Measurements from ENCODE around the gene CREG1. TPM values are rescaled to one million over a fixed set of nuclear protein-coding genes. Genes with fewer than 3 reads are reported as not detected.
"Not testable (repeated sequence)": the region's sequence is repeated elsewhere in the genome, so short reads cannot be mapped to it uniquely, and the experiment has no call there.

CREG1 gene
- total RNA-seq, 2 experiments from 2014 or later: 9.7 to 10.0 TPM

DNA sequence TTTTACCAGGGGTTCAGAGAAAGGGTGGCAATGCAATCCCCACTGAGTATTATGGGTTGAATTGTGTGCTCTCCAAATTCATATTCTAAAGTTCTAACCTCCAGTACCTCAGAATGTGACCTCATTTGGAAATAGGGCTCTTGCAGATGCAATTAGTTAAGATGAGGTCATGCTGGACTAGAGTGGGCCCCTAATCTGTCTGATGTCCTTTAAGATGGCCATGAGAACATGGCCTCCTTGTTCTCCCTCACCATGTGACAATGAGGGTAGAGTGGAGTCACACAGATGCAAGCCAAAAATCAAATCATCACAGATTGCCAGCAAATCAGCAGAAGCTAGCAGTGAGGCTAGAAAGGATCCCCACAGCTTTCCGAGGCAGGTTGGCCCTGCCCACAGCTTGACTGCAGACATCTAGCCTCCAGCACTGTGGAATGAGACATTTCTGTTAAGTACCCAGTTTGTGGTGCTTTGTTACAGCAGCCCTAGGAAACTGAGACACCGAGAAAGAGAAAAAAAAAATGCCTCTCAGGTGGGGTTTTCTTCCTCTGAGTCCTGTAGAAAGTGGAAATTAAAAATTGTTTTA, 25.5 kb upstream of the CREG1 start:
- CTCF ChIA-PET: interaction anchor here (1.4 kb wide), 1 partner anchor 109 kb away, joined by 6 read pairs; no protein-coding TSS in a partner anchor
- intact Hi-C loops (cut with micrococcal nuclease): no loop called here
- peaks cover 12% of the 10 kb centered on the region for H3K27me3 Mint-ChIP-seq

DNA sequence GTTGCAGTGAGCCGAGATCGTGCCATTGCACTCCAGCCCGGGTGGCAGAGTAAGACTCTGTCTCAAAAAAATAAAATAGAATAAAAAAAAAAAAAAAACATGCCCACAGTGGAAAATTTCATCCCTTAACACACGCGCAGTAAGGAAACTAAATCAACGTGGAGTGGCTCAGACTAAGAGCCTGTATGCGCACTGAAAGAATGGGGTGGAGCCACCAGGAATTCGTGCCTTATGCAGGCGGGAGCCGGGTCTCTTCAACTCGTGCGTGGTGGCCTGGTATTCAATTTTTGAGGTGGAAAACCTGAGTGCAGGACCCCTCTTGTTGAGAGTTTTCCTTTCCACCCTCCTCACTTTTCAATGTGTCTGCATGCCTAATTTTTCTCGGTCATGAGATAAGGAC, 22.1 kb upstream of the CREG1 start:
- no peak for DNase-seq
- Mint-ChIP-seq H3K4me3 (no peak overlapping the region), H3K9me3 (no peaks in the 10 kb centered on the region), H3K27ac (no peak overlapping the region), H3K4me1 (ENCODE audit: low read depth) (no peaks in the 10 kb centered on the region), H3K27me3 (peaks cover 12% of the 10 kb centered on the region), H3K36me3 (ENCODE audit: low read depth) (no peaks in the 10 kb centered on the region)
- POLR2A ChIA-PET: interaction anchor here (1.1 kb wide), 1 partner anchor 98 kb away, joined by 3 read pairs; no protein-coding TSS in a partner anchor
- CTCF ChIA-PET: interaction anchor here (1.1 to 1.4 kb wide), 2 partner anchors 20 to 112 kb away, joined by 3 to 6 read pairs; no protein-coding TSS in a partner anchor
- no peak for ATAC-seq
- TF ChIP-seq, protein P1, sequence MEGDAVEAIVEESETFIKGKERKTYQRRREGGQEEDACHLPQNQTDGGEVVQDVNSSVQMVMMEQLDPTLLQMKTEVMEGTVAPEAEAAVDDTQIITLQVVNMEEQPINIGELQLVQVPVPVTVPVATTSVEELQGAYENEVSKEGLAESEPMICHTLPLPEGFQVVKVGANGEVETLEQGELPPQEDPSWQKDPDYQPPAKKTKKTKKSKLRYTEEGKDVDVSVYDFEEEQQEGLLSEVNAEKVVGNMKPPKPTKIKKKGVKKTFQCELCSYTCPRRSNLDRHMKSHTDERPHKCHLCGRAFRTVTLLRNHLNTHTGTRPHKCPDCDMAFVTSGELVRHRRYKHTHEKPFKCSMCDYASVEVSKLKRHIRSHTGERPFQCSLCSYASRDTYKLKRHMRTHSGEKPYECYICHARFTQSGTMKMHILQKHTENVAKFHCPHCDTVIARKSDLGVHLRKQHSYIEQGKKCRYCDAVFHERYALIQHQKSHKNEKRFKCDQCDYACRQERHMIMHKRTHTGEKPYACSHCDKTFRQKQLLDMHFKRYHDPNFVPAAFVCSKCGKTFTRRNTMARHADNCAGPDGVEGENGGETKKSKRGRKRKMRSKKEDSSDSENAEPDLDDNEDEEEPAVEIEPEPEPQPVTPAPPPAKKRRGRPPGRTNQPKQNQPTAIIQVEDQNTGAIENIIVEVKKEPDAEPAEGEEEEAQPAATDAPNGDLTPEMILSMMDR (IDR thresholded peaks at IDR 0.05): no peak
- intact Hi-C loops (cut with micrococcal nuclease): no loop called here

More for the DNA sequence above, 25.5 kb upstream of the CREG1 start:
- no peaks in the 10 kb centered on the region for H3K4me1 Mint-ChIP-seq (ENCODE audit: low read depth)
- no peak for ATAC-seq
- no peaks in the 10 kb centered on the region for H3K36me3 Mint-ChIP-seq (ENCODE audit: low read depth)
- TF ChIP-seq, protein P1 (IDR thresholded peaks at IDR 0.05): no peak
- POLR2A ChIA-PET: no interaction called here
- H3K4me3 Mint-ChIP-seq: no peak overlapping the region
- no peak overlapping the region for H3K27ac Mint-ChIP-seq
- no peaks in the 10 kb centered on the region for H3K9me3 Mint-ChIP-seq
- no peak for DNase-seq

DNA sequence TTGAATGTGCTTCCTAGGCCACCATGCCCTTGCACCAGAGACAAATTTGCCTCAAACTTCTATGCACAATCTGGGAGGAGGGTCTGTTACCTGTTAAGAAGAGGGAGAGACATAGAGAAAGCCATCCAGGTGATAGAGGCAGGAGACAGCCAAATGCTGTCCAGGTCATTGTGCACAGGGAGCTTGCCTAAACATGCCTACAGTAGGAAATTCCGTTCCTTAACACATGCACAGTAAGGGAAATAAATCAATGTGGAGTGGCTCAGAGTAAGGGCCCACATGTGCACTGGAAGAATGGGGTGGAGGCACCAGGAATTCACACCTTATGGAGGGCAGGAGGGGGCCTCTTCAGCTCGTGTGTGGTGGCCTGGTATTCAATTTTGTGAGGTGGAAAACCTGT, 19.5 kb upstream of the CREG1 start:
- Mint-ChIP-seq H3K27ac (no peak overlapping the region), H3K4me1 (ENCODE audit: low read depth) (no peaks in the 10 kb centered on the region), H3K36me3 (ENCODE audit: low read depth) (no peaks in the 10 kb centered on the region), H3K27me3 (peaks cover 10% of the 10 kb centered on the region), H3K4me3 (no peak overlapping the region), H3K9me3 (no peaks in the 10 kb centered on the region)
- intact Hi-C loops (cut with micrococcal nuclease): no loop called here
- ATAC-seq (no peak), DNase-seq (no peak)
- POLR2A ChIA-PET: interaction anchor here (1.2 kb wide), 1 partner anchor 70 kb away, joined by 3 read pairs; no protein-coding TSS in a partner anchor
- CTCF ChIA-PET: interaction anchor here (1.1 to 1.9 kb wide), 6 partner anchors 9 to 115 kb away, joined by 3 to 9 read pairs (median 4); no protein-coding TSS in a partner anchor
- TF ChIP-seq, protein P1 (IDR thresholded peaks at IDR 0.05): no peak

DNA sequence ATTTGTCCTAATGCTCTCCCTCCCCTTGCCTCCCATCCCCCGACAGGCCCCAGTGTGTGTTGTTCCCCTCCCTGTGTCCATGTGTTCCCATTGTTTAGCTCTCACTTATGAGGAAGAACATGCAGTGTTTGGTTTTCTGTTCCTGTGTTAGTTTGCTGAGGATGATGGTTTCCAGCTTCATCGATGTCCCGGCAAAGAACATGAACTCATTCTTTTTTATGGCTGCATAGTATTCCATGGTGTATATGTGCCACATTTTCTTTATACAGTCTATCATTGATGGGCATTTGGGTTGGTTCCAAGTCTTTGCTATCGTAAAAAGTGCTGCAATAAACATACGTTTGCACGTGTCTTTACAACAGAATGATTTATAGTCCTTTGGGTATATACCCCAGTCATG, 17.1 kb upstream of the CREG1 start:
- intact Hi-C loops (cut with micrococcal nuclease); POLR2A ChIA-PET; H3K4me3 Mint-ChIP-seq; H3K27me3 Mint-ChIP-seq; H3K36me3 Mint-ChIP-seq (ENCODE audit: low read depth); DNase-seq; H3K9me3 Mint-ChIP-seq; H3K4me1 Mint-ChIP-seq (ENCODE audit: low read depth); ATAC-seq; H3K27ac Mint-ChIP-seq: not testable (repeated sequence)
- CTCF ChIA-PET: interaction anchor here (1.1 to 2.2 kb wide), 4 partner anchors 11 to 117 kb away, joined by 3 to 6 read pairs (median 4); no protein-coding TSS in a partner anchor

DNA sequence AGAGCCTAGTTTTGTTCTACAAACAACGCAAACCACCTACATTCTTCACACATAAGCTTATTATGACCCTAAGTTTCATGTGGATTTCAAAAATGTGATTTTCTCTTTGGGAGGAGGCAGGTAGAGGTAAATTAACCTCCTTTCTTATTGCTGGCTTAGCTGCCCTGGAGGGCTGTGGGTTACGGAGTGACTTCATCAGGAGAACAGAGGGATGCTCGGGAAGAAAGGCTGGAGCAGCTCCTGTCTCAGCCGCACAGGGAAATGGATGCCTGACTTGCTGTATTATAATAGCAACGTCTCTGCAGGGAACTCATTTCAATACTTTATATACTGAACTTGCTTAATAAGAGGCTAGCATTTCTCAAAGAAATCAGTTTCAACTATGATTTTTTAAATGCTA, 14.1 kb upstream of the CREG1 start:
- ChIA-PET POLR2A (no interaction called here), CTCF (interaction anchor here (6.2 kb wide), 1 partner anchor 12 kb away, joined by 50 read pairs; the partner anchor contains the start of gene CREG1)
- H3K27me3 Mint-ChIP-seq: no peaks in the 10 kb centered on the region
- no peak overlapping the region for H3K4me3 Mint-ChIP-seq
- TF ChIP-seq, protein P1 (IDR thresholded peaks at IDR 0.05): no peak
- intact Hi-C loops (cut with micrococcal nuclease): no loop called here
- ATAC-seq: no peak
- DNase-seq: no peak
- H3K27ac Mint-ChIP-seq: no peak overlapping the region
- no peaks in the 10 kb centered on the region for H3K36me3 Mint-ChIP-seq (ENCODE audit: low read depth)
- peaks cover 3% of the 10 kb centered on the region for H3K4me1 Mint-ChIP-seq (ENCODE audit: low read depth)
- no peaks in the 10 kb centered on the region for H3K9me3 Mint-ChIP-seq
